SK-N-SH (cell line): ENCODE results near the gene VKORC1L1. TPM values are rescaled to one million over a fixed set of nuclear protein-coding genes. Genes with fewer than 3 reads are reported as not detected.

ENCODE experiments used
- CTCF ChIA-PET: fragments of 300-600, 350-600 bp; formaldehyde crosslinking; extraction: SDS; loops from one replicate; lab custom pipeline; 2021; lab: Yijun Ruan, JAX
- POLR2A ChIA-PET: fragments of 350-600 bp; sonication (Branson Sonifier 250); formaldehyde crosslinking; extraction: SDS; loops from one replicate; lab custom pipeline; 2020; ENCODE audit warnings: antibody characterized with exemption, inconsistent platforms; lab: Yijun Ruan, JAX
- DNase-seq: peaks from one replicate; pipeline ENCODE4 v3.0.0; 2012
- H2AFZ ChIP-seq: fragments of 200-600 bp; sonication (generic); 2 replicates; pipeline ENCODE4 v1.8.1; 2016; ENCODE audit warnings: antibody characterized with exemption, mild to moderate bottlenecking, low read depth
- H3F3A ChIP-seq: fragments of 200-600 bp; sonication (generic); replicated peaks from 2 replicates; pipeline ENCODE3; 2016; ENCODE audit warnings: antibody characterized with exemption, mild to moderate bottlenecking; ENCODE audit not compliant: insufficient read depth
- H3K27ac ChIP-seq, 2 experiments: fragments of 200-500 bp in 1 of 2; fragments of 200-600 bp in 1 of 2; sonication (Bioruptor generic) in 1 of 2; sonication (generic), shearing (Covaris generic) in 1 of 2; 2 replicates each; pipeline versions ENCODE4 v1.5.1 to v1.6.1; 2014 to 2016; ENCODE audit warnings: low read depth in 2 of 2, inconsistent platforms in 1 of 2, low read length in 1 of 2, mild to moderate bottlenecking in 1 of 2, mixed read lengths in 1 of 2
- H3K27me3 ChIP-seq: fragments of 200-600 bp; sonication (generic), shearing (Covaris generic); 2 replicates; pipeline ENCODE4 v1.6.1; 2016; ENCODE audit warnings: mixed run types; ENCODE audit not compliant: insufficient read depth
- H3K36me3 ChIP-seq, 2 experiments: fragments of 200-500 bp in 1 of 2; fragments of 200-600 bp in 1 of 2; sonication (Bioruptor generic) in 1 of 2; sonication (generic) in 1 of 2; replicated peaks in 1 of 2; 2 replicates each; pipeline versions ENCODE3 to v1.5.1; 2014 to 2016; ENCODE audit warnings: low read length in 1 of 2, mild to moderate bottlenecking in 1 of 2; ENCODE audit not compliant: insufficient read depth in 2 of 2, control insufficient read depth in 1 of 2
- H3K4me1 ChIP-seq, 2 experiments: fragments of 200-500 bp in 1 of 2; fragments of 200-600 bp in 1 of 2; sonication (Bioruptor generic) in 1 of 2; sonication (generic), shearing (Covaris generic) in 1 of 2; 2 replicates each; pipeline versions ENCODE4 v1.5.1 to v1.6.1; 2014 to 2016; ENCODE audit warnings: low read depth in 1 of 2, low read length in 1 of 2, mixed run types in 1 of 2; ENCODE audit not compliant: insufficient read depth in 2 of 2, control insufficient read depth in 1 of 2
- H3K4me2 ChIP-seq: fragments of 200-600 bp; sonication (generic), shearing (Covaris generic); 2 replicates; pipeline ENCODE4 v1.6.1; 2017; ENCODE audit warnings: mixed run types
- H3K4me3 ChIP-seq, 2 experiments: fragments of 200-500 bp in 1 of 2; fragments of 200-600 bp in 1 of 2; sonication (Bioruptor generic) in 1 of 2; sonication (generic), shearing (Covaris generic) in 1 of 2; 2 replicates each; pipeline versions ENCODE4 v1.5.1 to v1.8.1; 2014 to 2016; ENCODE audit warnings: low read depth in 2 of 2, inconsistent platforms in 1 of 2, low read length in 1 of 2, mild to moderate bottlenecking in 1 of 2, mixed read lengths in 1 of 2, moderate library complexity in 1 of 2
- H3K79me2 ChIP-seq: fragments of 200-600 bp; sonication (generic); 2 replicates; pipeline ENCODE4 v1.8.1; 2017; ENCODE audit warnings: mild to moderate bottlenecking; ENCODE audit not compliant: insufficient read depth
- H3K9ac ChIP-seq: fragments of 200-600 bp; sonication (generic); 2 replicates; pipeline ENCODE4 v1.6.1; 2017; ENCODE audit warnings: mixed run types
- H3K9me2 ChIP-seq: fragments of 200-600 bp; sonication (generic); 2 replicates; pipeline ENCODE4 v1.6.1; 2017; ENCODE audit warnings: mixed run types
- H3K9me3 ChIP-seq: fragments of 200-600 bp; sonication (generic); 2 replicates; pipeline ENCODE4 v1.6.1; 2017; ENCODE audit warnings: mixed run types, mild to moderate bottlenecking, moderate library complexity
- H4K20me1 ChIP-seq: fragments of 200-600 bp; sonication (generic); 2 replicates; pipeline ENCODE4 v1.6.1; 2017; ENCODE audit warnings: mild to moderate bottlenecking, mixed run types; ENCODE audit not compliant: insufficient read depth
- CHD2 ChIP-seq: fragments of 150-350 bp; IDR thresholded peaks from 2 replicates; pipeline ENCODE4 v1.6.1; 2018; ENCODE audit warnings: low read length; ENCODE audit not compliant: partially characterized antibody
- ELF1 ChIP-seq: IDR thresholded peaks from 2 replicates; pipeline ENCODE4 v1.4.0; 2012
- EP300 ChIP-seq, 2 experiments: IDR thresholded peaks; 2 replicates each; pipeline versions ENCODE4 v1.4.0 to v1.6.1; 2012; ENCODE audit warnings: borderline replicate concordance in 1 of 2, low read depth in 1 of 2, low read length in 1 of 2
- FOXJ3 ChIP-seq: sonication (generic); formaldehyde crosslinking; IDR thresholded peaks from 2 replicates; pipeline ENCODE4 v1.5.1; 2020; ENCODE audit warnings: mild to moderate bottlenecking, missing genetic modification reagents
- GABPA ChIP-seq: IDR thresholded peaks from 2 replicates; pipeline ENCODE4 v1.4.0; 2012; ENCODE audit warnings: low read depth, mild to moderate bottlenecking
- POLR2AphosphoS5 ChIP-seq: IDR thresholded peaks from 2 replicates; pipeline ENCODE4 v1.6.1; 2012; ENCODE audit warnings: low read depth, low read length
- RCOR1 ChIP-seq: fragments of 150-350 bp; IDR thresholded peaks from 2 replicates; pipeline ENCODE4 v1.6.1; 2017; ENCODE audit warnings: antibody characterized with exemption, low read length
- TCF12 ChIP-seq: IDR thresholded peaks from 2 replicates; pipeline ENCODE4 v1.4.0; 2012
- TEAD4 ChIP-seq: IDR thresholded peaks from 2 replicates; pipeline ENCODE4 v1.4.0; 2012; ENCODE audit warnings: mild to moderate bottlenecking, borderline replicate concordance; ENCODE audit not compliant: insufficient read depth
- USF1 ChIP-seq: IDR thresholded peaks from 2 replicates; pipeline ENCODE4 v1.4.0; 2012; ENCODE audit warnings: low read depth, borderline replicate concordance
- USF2 ChIP-seq: fragments of 150-350 bp; IDR thresholded peaks from 2 replicates; pipeline ENCODE4 v1.6.1; 2017; ENCODE audit warnings: antibody characterized with exemption, low read length, low read depth, borderline replicate concordance
- YY1 ChIP-seq: IDR thresholded peaks from 2 replicates; pipeline ENCODE4 v1.4.0; 2012; ENCODE audit warnings: low read depth, mild to moderate bottlenecking
- ZBTB33 ChIP-seq: IDR thresholded peaks from 2 replicates; pipeline ENCODE4 v1.4.0; 2012; ENCODE audit warnings: low read depth, borderline replicate concordance
- WGBS: methylation state at CpG from one replicate; pipeline ENCODE4 v1.1.6; 2017; ENCODE audit warnings: low lambda C conversion rate; 5-methylcytosine and 5-hydroxymethylcytosine counted together
- polyA plus RNA-seq, 3 experiments: library from polyadenylated mRNA; depleted of rRNA; stranded (reverse); fragments of >200 nt; gene quantifications; 2 replicates each; pipeline ENCODE4 v1.2.3, GENCODE V29; 2012
- TF ChIP-seq, protein P1 (sequence below): IDR thresholded peaks from 2 replicates; pipeline ENCODE4; 2012
- TF ChIP-seq, protein P2 (sequence below): IDR thresholded peaks from 2 replicates; pipeline ENCODE4 v1.4.0; 2012; ENCODE audit warnings: low read depth
- TF ChIP-seq, protein P3 (sequence below): fragments of 200-600 bp; sonication (generic); IDR thresholded peaks from 2 replicates; pipeline ENCODE4 v1.6.1; 2017; ENCODE audit warnings: antibody characterized with exemption, mild to moderate bottlenecking, moderate library complexity

Gene VKORC1L1
- polyA plus RNA-seq, 1 of the 3 experiments (the other 2 are of a cell fraction) = 14.7 TPM

GRCh38 chr7:65927489-65928448 is 54.9 kb downstream of the VKORC1L1 start:
- POLR2A ChIA-PET = no interaction called here
- TF ChIP-seq TEAD4 (no peak), YY1 (no peak), POLR2AphosphoS5 (no peak), ELF1 (no peak), GABPA (no peak), TCF12 (no peak), USF1 (no peak), FOXJ3 (no peak), USF2 (no peak)
- TF ChIP-seq, protein P1, sequence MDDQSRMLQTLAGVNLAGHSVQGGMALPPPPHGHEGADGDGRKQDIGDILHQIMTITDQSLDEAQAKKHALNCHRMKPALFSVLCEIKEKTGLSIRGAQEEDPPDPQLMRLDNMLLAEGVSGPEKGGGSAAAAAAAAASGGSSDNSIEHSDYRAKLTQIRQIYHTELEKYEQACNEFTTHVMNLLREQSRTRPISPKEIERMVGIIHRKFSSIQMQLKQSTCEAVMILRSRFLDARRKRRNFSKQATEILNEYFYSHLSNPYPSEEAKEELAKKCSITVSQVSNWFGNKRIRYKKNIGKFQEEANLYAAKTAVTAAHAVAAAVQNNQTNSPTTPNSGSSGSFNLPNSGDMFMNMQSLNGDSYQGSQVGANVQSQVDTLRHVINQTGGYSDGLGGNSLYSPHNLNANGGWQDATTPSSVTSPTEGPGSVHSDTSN = no peak
- TF ChIP-seq, protein P2, sequence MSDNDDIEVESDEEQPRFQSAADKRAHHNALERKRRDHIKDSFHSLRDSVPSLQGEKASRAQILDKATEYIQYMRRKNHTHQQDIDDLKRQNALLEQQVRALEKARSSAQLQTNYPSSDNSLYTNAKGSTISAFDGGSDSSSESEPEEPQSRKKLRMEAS = no peak
- WGBS = 85% methylated on average over 6 of the region's 6 CpGs

DNA sequence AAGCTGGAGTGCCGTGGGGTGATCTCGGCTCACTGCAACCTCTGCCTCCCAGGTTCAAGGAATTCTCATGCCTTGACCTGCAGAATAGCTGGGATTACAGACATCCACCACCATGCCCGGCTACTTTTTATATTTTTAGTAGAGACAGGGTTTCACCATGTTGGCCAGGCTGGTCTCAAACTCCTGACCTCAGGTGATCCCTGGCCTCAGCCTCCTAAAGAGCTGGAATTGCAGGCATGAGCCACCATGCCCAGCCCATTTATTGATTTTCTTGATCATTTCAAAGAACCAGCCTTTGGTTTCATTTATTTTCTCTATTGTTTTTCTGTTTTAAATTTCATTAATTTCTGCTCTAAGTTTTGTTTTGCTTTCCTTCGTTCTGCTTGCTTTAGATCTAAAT is 58.8 kb downstream of the VKORC1L1 start:
- Histone ChIP-seq H3K4me1 (no peaks in the 10 kb centered on the region), H3K9ac (no peak overlapping the region), H2AFZ (no peak overlapping the region), H3K27me3 (no peaks in the 10 kb centered on the region), H3K9me2 (no peaks in the 10 kb centered on the region), H3K36me3 (no peaks in the 10 kb centered on the region), H3K9me3 (no peaks in the 10 kb centered on the region), H3K27ac (no peak overlapping the region), H3K4me3 (no peak overlapping the region), H3K4me2 (no peak overlapping the region), H4K20me1 (peaks cover 6% of the 10 kb centered on the region; the same call in 1 of the 2 replicates), H3K79me2 (peaks cover 75% of the 10 kb centered on the region), H3F3A (no peaks in the 10 kb centered on the region)
- no peak for DNase-seq
- ChIA-PET CTCF (interaction anchor here (1.4 kb wide), 1 partner anchor 23 kb away, joined by 4 read pairs; no protein-coding TSS in a partner anchor), POLR2A (no interaction called here)
- 100% methylated on average over 4 of the region's 4 CpGs for WGBS
- no peak for TF ChIP-seq CHD2
- no peak for TF ChIP-seq POLR2AphosphoS5
- TF ChIP-seq RCOR1 = no peak
- TF ChIP-seq, protein P3, sequence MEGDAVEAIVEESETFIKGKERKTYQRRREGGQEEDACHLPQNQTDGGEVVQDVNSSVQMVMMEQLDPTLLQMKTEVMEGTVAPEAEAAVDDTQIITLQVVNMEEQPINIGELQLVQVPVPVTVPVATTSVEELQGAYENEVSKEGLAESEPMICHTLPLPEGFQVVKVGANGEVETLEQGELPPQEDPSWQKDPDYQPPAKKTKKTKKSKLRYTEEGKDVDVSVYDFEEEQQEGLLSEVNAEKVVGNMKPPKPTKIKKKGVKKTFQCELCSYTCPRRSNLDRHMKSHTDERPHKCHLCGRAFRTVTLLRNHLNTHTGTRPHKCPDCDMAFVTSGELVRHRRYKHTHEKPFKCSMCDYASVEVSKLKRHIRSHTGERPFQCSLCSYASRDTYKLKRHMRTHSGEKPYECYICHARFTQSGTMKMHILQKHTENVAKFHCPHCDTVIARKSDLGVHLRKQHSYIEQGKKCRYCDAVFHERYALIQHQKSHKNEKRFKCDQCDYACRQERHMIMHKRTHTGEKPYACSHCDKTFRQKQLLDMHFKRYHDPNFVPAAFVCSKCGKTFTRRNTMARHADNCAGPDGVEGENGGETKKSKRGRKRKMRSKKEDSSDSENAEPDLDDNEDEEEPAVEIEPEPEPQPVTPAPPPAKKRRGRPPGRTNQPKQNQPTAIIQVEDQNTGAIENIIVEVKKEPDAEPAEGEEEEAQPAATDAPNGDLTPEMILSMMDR = no peak
- TF ChIP-seq FOXJ3 = no peak
- TF ChIP-seq TEAD4 = no peak
- no peak for TF ChIP-seq EP300 (IDR thresholded peaks at IDR 0.05; ENCODE audit: borderline replicate concordance in 1 of 2, low read depth in 1 of 2, low read length in 1 of 2)
- no peak for TF ChIP-seq USF1
- no peak for TF ChIP-seq ZBTB33

More at GRCh38 chr7:65927489-65928448, 54.9 kb downstream of the VKORC1L1 start:
- H3K4me3 ChIP-seq = no peak overlapping the region
- no peaks in the 10 kb centered on the region for H3K9me2 ChIP-seq
- H3F3A ChIP-seq = no peaks in the 10 kb centered on the region
- peaks cover 44% of the 10 kb centered on the region; the same call in 1 of the 2 replicates for H3K79me2 ChIP-seq
- H4K20me1 ChIP-seq = peaks cover 6% of the 10 kb centered on the region; the same call in 1 of the 2 replicates
- no peak overlapping the region for H3K4me2 ChIP-seq
- H2AFZ ChIP-seq = no peak overlapping the region
- H3K27me3 ChIP-seq = no peaks in the 10 kb centered on the region
- H3K4me1 ChIP-seq = no peaks in the 10 kb centered on the region
- H3K9ac ChIP-seq = no peak overlapping the region
- H3K27ac ChIP-seq = no peak overlapping the region
- CTCF ChIA-PET = no interaction called here
- peak; percentile 12 for DNase-seq
- no peaks in the 10 kb centered on the region for H3K36me3 ChIP-seq
- H3K9me3 ChIP-seq = no peaks in the 10 kb centered on the region
